H1 (cell line): Measurements from ENCODE around the gene NINJ2. TPM values are rescaled to one million over a fixed set of nuclear protein-coding genes. Genes with fewer than 3 reads are reported as not detected.

Experiments
- CTCF ChIA-PET: fragments of 300-600 bp; sonication (Branson Sonifier 250); formaldehyde crosslinking; loops from one replicate; lab custom pipeline; 2021; ENCODE audit not compliant: partially characterized antibody; lab: Charles Lee
- POLR2A ChIA-PET: fragments of 300-600 bp; sonication (Branson Sonifier 250); formaldehyde crosslinking; loops from one replicate; lab custom pipeline; 2021; ENCODE audit warnings: inconsistent platforms; ENCODE audit not compliant: partially characterized antibody; lab: Charles Lee
- DNase-seq, 2 experiments: peaks; one replicate each; pipeline versions ENCODE4 v3.0.0 to v3.0.0-alpha.2; 2010 to 2022; ENCODE audit warnings: low spot score in 2 of 2, low read depth in 1 of 2, mixed read lengths in 1 of 2
- FAIRE-seq: peaks from 2 replicates; lab custom pipeline; 2011; peaks lifted over from hg19 to GRCh38; lab: Jason Lieb, UNC
- H2AFZ ChIP-seq: 2 replicates; pipeline ENCODE4 v1.8.1; 2012; ENCODE audit warnings: low read length, inconsistent platforms
- H2AK5ac ChIP-seq: 2 replicates; pipeline ENCODE4 v1.6.1; 2013; ENCODE audit warnings: low read depth, low read length
- H2BK120ac ChIP-seq: replicated peaks from 2 replicates; pipeline ENCODE3; 2013; ENCODE audit warnings: low read depth, low read length, inconsistent platforms
- H2BK12ac ChIP-seq: 2 replicates; pipeline ENCODE4 v1.6.1; 2013; ENCODE audit warnings: low read depth, low read length
- H2BK15ac ChIP-seq: 2 replicates; pipeline ENCODE4 v1.6.1; 2013; ENCODE audit warnings: low read length
- H2BK20ac ChIP-seq: 2 replicates; pipeline ENCODE4 v1.6.1; 2013; ENCODE audit warnings: low read length
- H2BK5ac ChIP-seq: 2 replicates; pipeline ENCODE4 v1.6.1; 2013; ENCODE audit warnings: low read depth, low read length
- H3K14ac ChIP-seq: 2 replicates; pipeline ENCODE4 v1.6.1; 2013; ENCODE audit warnings: inconsistent platforms; ENCODE audit not compliant: insufficient read length
- H3K18ac ChIP-seq: 2 replicates; pipeline ENCODE4 v1.6.1; 2013; ENCODE audit warnings: low read length; ENCODE audit errors: extremely low read depth
- H3K23ac ChIP-seq: 2 replicates; pipeline ENCODE4 v1.6.1; 2013; ENCODE audit warnings: inconsistent platforms; ENCODE audit not compliant: insufficient read length
- H3K23me2 ChIP-seq: 2 replicates; pipeline ENCODE4 v1.6.1; 2013; ENCODE audit warnings: low read depth, low read length
- H3K27ac ChIP-seq: 2 replicates; pipeline ENCODE4 v1.6.1; 2011; ENCODE audit warnings: low read depth, low read length, inconsistent platforms
- H3K27me3 ChIP-seq, 4 experiments: replicated peaks in 1 of 4; 1 replicate in 1 of 4; 2 replicates in 3 of 4; pipeline versions ENCODE4 v1.6.1 to v1.8.1; 2011 to 2013; ENCODE audit warnings: low read length in 3 of 4, mild to moderate bottlenecking in 3 of 4, inconsistent platforms in 2 of 4, mixed read lengths in 2 of 4, moderate library complexity in 1 of 4; ENCODE audit not compliant: control insufficient read depth in 3 of 4, insufficient read depth in 3 of 4; ENCODE audit errors: extremely low read depth in 1 of 4
- H3K36me3 ChIP-seq, 4 experiments: 2 replicates each; pipeline versions ENCODE4 v1.6.1 to v1.8.1; 2011 to 2013; ENCODE audit warnings: mild to moderate bottlenecking in 4 of 4, low read length in 3 of 4, moderate library complexity in 2 of 4, control low read depth in 1 of 4, inconsistent platforms in 1 of 4; ENCODE audit not compliant: insufficient read depth in 4 of 4, control insufficient read depth in 2 of 4
- H3K4ac ChIP-seq: replicated peaks from 2 replicates; pipeline ENCODE3; 2013; ENCODE audit warnings: low read length, low read depth, mixed read lengths, inconsistent platforms; ENCODE audit not compliant: insufficient read length
- H3K4me1 ChIP-seq, 4 experiments: replicated peaks in 1 of 4; 1 replicate in 1 of 4; 2 replicates in 3 of 4; pipeline versions ENCODE4 v1.6.1 to v1.8.1; 2011 to 2013; ENCODE audit warnings: low read length in 3 of 4, inconsistent platforms in 2 of 4, mixed read lengths in 1 of 4; ENCODE audit not compliant: insufficient read depth in 4 of 4, control insufficient read depth in 3 of 4
- H3K4me2 ChIP-seq, 2 experiments: 2 replicates each; pipeline versions ENCODE4 v1.6.1 to v1.8.1; 2011 to 2013; ENCODE audit warnings: low read depth in 2 of 2, low read length in 2 of 2, control low read depth in 1 of 2, inconsistent platforms in 1 of 2, mild to moderate bottlenecking in 1 of 2; ENCODE audit not compliant: insufficient read depth in 1 of 2
- H3K4me3 ChIP-seq, 4 experiments: fragments of 200-600, 300-600 bp in 1 of 4; sonication (generic), shearing (Covaris generic), sonication (Bioruptor Twin) in 1 of 4; 2 replicates each; pipeline versions ENCODE4 v1.5.1 to v1.8.1; 2011 to 2016; ENCODE audit warnings: low read length in 4 of 4, low read depth in 3 of 4, control low read depth in 2 of 4, inconsistent platforms in 2 of 4, mild to moderate bottlenecking in 2 of 4, mixed read lengths in 1 of 4, moderate library complexity in 1 of 4; ENCODE audit not compliant: insufficient read depth in 2 of 4; ENCODE audit errors: extremely low read depth in 1 of 4
- H3K56ac ChIP-seq: replicated peaks from 2 replicates; pipeline ENCODE3; 2013; ENCODE audit warnings: low read depth, mild to moderate bottlenecking, mixed read lengths, low read length, inconsistent platforms; ENCODE audit not compliant: insufficient read length
- H3K79me1 ChIP-seq: 2 replicates; pipeline ENCODE4 v1.6.1; 2013; ENCODE audit warnings: low read depth, low read length, control low read depth
- H3K79me2 ChIP-seq, 2 experiments: 2 replicates each; pipeline versions ENCODE4 v1.6.1 to v1.8.1; 2012 to 2013; ENCODE audit warnings: low read length in 2 of 2, mild to moderate bottlenecking in 2 of 2, inconsistent platforms in 1 of 2; ENCODE audit not compliant: insufficient read depth in 2 of 2, control insufficient read depth in 1 of 2
- H3K9ac ChIP-seq, 4 experiments: replicated peaks in 1 of 4; 1 replicate in 1 of 4; 2 replicates in 3 of 4; pipeline versions ENCODE4 v1.6.1 to v1.8.1; 2011 to 2013; ENCODE audit warnings: low read depth in 3 of 4, low read length in 3 of 4, control low read depth in 2 of 4, mild to moderate bottlenecking in 2 of 4, moderate library complexity in 2 of 4, inconsistent platforms in 1 of 4; ENCODE audit errors: extremely low read depth in 1 of 4
- H3K9me3 ChIP-seq, 2 experiments: 2 replicates each; pipeline versions ENCODE4 v1.6.1 to v1.8.1; 2012 to 2013; ENCODE audit warnings: mild to moderate bottlenecking in 2 of 2, moderate library complexity in 2 of 2, control low read depth in 1 of 2, inconsistent platforms in 1 of 2, low read depth in 1 of 2, low read length in 1 of 2, mixed read lengths in 1 of 2; ENCODE audit not compliant: insufficient read depth in 2 of 2
- H4K20me1 ChIP-seq, 2 experiments: replicated peaks in 1 of 2; 2 replicates each; pipeline versions ENCODE3 to v1.8.1; 2011 to 2013; ENCODE audit warnings: inconsistent platforms in 2 of 2, low read length in 2 of 2, mild to moderate bottlenecking in 1 of 2; ENCODE audit not compliant: insufficient read depth in 2 of 2, control insufficient read depth in 1 of 2
- H4K5ac ChIP-seq: 2 replicates; pipeline ENCODE4 v1.6.1; 2013; ENCODE audit warnings: low read length, low read depth, mixed read lengths, inconsistent platforms; ENCODE audit not compliant: insufficient read length
- H4K8ac ChIP-seq: 2 replicates; pipeline ENCODE4 v1.8.0; 2013; ENCODE audit warnings: mild to moderate bottlenecking, moderate library complexity, low read length, inconsistent platforms; ENCODE audit not compliant: insufficient read depth; ENCODE audit errors: extremely low read depth
- H4K91ac ChIP-seq: replicated peaks from 2 replicates; pipeline ENCODE3; 2013; ENCODE audit warnings: low read length, mixed read lengths, inconsistent platforms; ENCODE audit not compliant: insufficient read length
- CBX8 ChIP-seq: fragments of 300-800, 300-1000 bp; sonication (generic); IDR thresholded peaks from 2 replicates; pipeline ENCODE4 v1.7.1; 2016; ENCODE audit warnings: low read depth, low read length, borderline replicate concordance
- KDM5A ChIP-seq: fragments of 200-600 bp; IDR thresholded peaks from 2 replicates; pipeline ENCODE4 v1.7.1; 2012; ENCODE audit warnings: mild to moderate bottlenecking, low read length, inconsistent platforms, mixed read lengths
- WGBS, 2 experiments: shearing (Covaris generic) in 1 of 2; methylation state at CpG; one replicate each; pipeline versions ENCODE4 v1.1.6 to v1.1.7; 2013 to 2015; ENCODE audit warnings: low lambda C conversion rate in 2 of 2, mixed read lengths in 2 of 2, inconsistent platforms in 1 of 2, low coverage in 1 of 2, missing lambda C conversion rate in 1 of 2; ENCODE audit not compliant: insufficient replicate concordance in 2 of 2, insufficient coverage in 1 of 2, insufficient read length in 1 of 2; ENCODE audit errors: extremely low coverage in 1 of 2, missing lambda C conversion rate in 1 of 2; 5-methylcytosine and 5-hydroxymethylcytosine counted together
- polyA plus RNA-seq, 7 experiments: library from polyadenylated mRNA; depleted of rRNA in 3 of 7; stranded (reverse) in 5 of 7; unstranded in 2 of 7; fragments of >200 nt in 5 of 7; fragments of 200-250 nt in 2 of 7; gene quantifications; 1 replicate in 5 of 7; 2 replicates in 1 of 7; 4 replicates in 1 of 7; pipeline versions ENCODE4 v1.2.1 to v1.2.3, GENCODE V29; 2011 to 2013; ENCODE audit warnings: missing spikeins in 2 of 7, mixed read lengths in 2 of 7
- total RNA-seq: library from RNA; stranded (reverse); fragmentation: NEBNext Ultra II Directional; extraction: Animal tissue kit (Norgen Biotek cat#: 25700); gene quantifications from 2 replicates; pipeline ENCODE4 v1.2.1, GENCODE V29; 2021
- TF ChIP-seq, protein P1 (sequence below), 3 experiments: IDR thresholded peaks; 1 replicate in 2 of 3; 2 replicates in 1 of 3; pipeline versions ENCODE4 v1.5.1 to v1.6.1; 2011; ENCODE audit warnings: low read length in 3 of 3, mild to moderate bottlenecking in 3 of 3, inconsistent platforms in 2 of 3, low read depth in 1 of 3, moderate library complexity in 1 of 3; ENCODE audit not compliant: insufficient read depth in 1 of 3; ENCODE audit errors: control extremely low read depth in 1 of 3

NINJ2 gene
- total and polyA plus RNA-seq, 2 of the 8 experiments (the other 6 are each of a cell fraction or from before 2014, with no cell fraction given) = 1.4 TPM; not detected in 1

DNA sequence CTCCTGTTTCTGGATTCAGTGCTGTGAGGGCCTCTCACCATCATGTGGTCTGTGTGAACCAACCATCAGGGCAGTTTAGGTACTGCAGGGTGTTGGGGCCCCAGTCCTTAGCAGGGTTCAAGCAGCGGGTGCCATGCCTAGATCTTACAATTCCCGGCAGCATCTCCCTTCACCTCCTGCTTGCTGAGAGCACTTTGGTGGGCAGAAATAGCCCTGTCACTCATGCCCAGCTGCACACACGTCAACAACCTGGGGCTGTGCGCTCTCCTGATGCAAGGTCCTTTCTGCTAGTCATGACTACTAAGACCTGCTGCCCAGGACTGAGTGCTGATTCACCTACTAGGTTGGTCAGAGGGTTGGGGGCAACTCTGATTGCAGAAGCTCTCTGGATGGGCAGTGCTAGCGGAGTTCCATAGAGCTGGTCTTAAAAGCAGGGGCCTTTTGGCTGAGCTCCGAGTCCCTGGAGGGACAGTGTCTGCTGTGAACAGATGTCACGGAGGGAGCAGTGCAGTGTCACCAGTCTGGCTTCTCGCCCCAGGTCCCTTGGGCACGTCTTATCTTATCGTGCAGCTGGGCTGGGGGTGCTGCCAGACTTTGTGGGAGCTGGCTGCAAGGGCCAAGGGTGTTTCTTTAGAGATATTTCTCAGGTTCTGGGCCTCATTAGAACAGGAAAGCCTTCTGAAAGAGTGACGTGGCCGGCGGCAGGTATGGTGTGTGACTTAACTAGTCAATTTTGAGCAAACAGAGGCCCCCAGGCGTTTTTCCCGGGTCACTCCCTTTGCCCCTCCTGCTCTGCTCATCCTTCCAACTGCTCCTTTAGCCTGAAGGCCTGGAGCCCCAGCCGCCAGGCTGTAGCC lies 71.8 kb downstream of the NINJ2 start:
- H3K9me3 ChIP-seq = no peaks in the 10 kb centered on the region
- no peaks in the 10 kb centered on the region for H3K36me3 ChIP-seq
- FAIRE-seq = no peak
- H3K23ac ChIP-seq = no peak overlapping the region
- no peaks in the 10 kb centered on the region for H4K20me1 ChIP-seq
- no peaks in the 10 kb centered on the region for H3K79me2 ChIP-seq
- H2BK15ac ChIP-seq = no peak overlapping the region
- H3K4me1 ChIP-seq = no peaks in the 10 kb centered on the region
- H3K18ac ChIP-seq = no peak overlapping the region
- peak overlapping the region; percentile 36; the same call in 1 of the 2 replicates for H2AFZ ChIP-seq
- H4K8ac ChIP-seq = peak overlapping the region; percentile 1; the same call in 1 of the 2 replicates
- CTCF ChIA-PET = interaction anchor here (1.2 to 3.9 kb wide), 6 partner anchors 10 to 28 kb away, joined by 3 to 14 read pairs (median 6); no protein-coding TSS in a partner anchor
- no peak overlapping the region for H3K4me3 ChIP-seq
- no peak for TF ChIP-seq KDM5A
- TF ChIP-seq, protein P1, sequence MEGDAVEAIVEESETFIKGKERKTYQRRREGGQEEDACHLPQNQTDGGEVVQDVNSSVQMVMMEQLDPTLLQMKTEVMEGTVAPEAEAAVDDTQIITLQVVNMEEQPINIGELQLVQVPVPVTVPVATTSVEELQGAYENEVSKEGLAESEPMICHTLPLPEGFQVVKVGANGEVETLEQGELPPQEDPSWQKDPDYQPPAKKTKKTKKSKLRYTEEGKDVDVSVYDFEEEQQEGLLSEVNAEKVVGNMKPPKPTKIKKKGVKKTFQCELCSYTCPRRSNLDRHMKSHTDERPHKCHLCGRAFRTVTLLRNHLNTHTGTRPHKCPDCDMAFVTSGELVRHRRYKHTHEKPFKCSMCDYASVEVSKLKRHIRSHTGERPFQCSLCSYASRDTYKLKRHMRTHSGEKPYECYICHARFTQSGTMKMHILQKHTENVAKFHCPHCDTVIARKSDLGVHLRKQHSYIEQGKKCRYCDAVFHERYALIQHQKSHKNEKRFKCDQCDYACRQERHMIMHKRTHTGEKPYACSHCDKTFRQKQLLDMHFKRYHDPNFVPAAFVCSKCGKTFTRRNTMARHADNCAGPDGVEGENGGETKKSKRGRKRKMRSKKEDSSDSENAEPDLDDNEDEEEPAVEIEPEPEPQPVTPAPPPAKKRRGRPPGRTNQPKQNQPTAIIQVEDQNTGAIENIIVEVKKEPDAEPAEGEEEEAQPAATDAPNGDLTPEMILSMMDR (IDR thresholded peaks at IDR 0.05; ENCODE audit: control extremely low read depth in 1 of 3, insufficient read depth in 1 of 3, low read depth in 1 of 3, low read length in 3 of 3) = peak in 2 of 3 experiments; percentile 11 to 41; a peak in 2 of 4 replicates
- TF ChIP-seq CBX8 = no peak
- no peak overlapping the region for H3K4me2 ChIP-seq
- H2BK20ac ChIP-seq = 0 out of 2 replicates have a peak overlapping the region, but pooled peaks have one; percentile 7
- WGBS, 2 experiments = 88% methylated on average over 16 of the region's 16 CpGs; no CpG with 5 or more reads in 1 of the 2 experiments
- no peak for DNase-seq
- no peak overlapping the region for H2BK12ac ChIP-seq
- no peak overlapping the region for H2BK5ac ChIP-seq
- no peak overlapping the region for H2BK120ac ChIP-seq
- H3K27ac ChIP-seq = no peak overlapping the region
- H4K91ac ChIP-seq = no peak overlapping the region
- H3K27me3 ChIP-seq = no peaks in the 10 kb centered on the region
- H2AK5ac ChIP-seq = no peak overlapping the region
- H3K14ac ChIP-seq = no peak overlapping the region
- H3K79me1 ChIP-seq = no peaks in the 10 kb centered on the region
- POLR2A ChIA-PET = interaction anchor here (1.9 kb wide), 1 partner anchor 10 kb away, joined by 4 read pairs; no protein-coding TSS in a partner anchor
- H3K56ac ChIP-seq = no peak overlapping the region
- H3K9ac ChIP-seq = no peak overlapping the region
- H3K4ac ChIP-seq = no peak overlapping the region
- H3K23me2 ChIP-seq = no peaks in the 10 kb centered on the region
- no peak overlapping the region for H4K5ac ChIP-seq
